Dendritic cell treated with granulocyte-macrophage colony-stimulating factor and Interleukin-4, amounts not matched to agents 40 ng/mL and 50 ng/mL, for 4 days (primary cell): ENCODE results near the gene MATN3.

Experiments
- H3K27ac Mint-ChIP-seq: one replicate; pipeline ENCODE4 v1.8.0; 2022; ENCODE audit warnings: mild to moderate bottlenecking, mixed read lengths
- H3K27me3 Mint-ChIP-seq: one replicate; pipeline ENCODE4 v1.8.0; 2022; ENCODE audit warnings: mild to moderate bottlenecking, mixed read lengths
- H3K36me3 Mint-ChIP-seq: one replicate; pipeline ENCODE4 v1.8.0; 2022; ENCODE audit warnings: low read depth, mixed read lengths
- H3K4me1 Mint-ChIP-seq: one replicate; pipeline ENCODE4 v1.8.0; 2022; ENCODE audit warnings: low read depth, mixed read lengths
- H3K4me3 Mint-ChIP-seq: one replicate; pipeline ENCODE4 v1.8.0; 2022; ENCODE audit warnings: mild to moderate bottlenecking, moderate library complexity, mixed read lengths
- H3K9me3 Mint-ChIP-seq: one replicate; pipeline ENCODE4 v1.8.0; 2022; ENCODE audit warnings: mixed read lengths
- intact Hi-C: fragments of 100-400 bp; cut with micrococcal nuclease; formaldehyde crosslinking; loops from one replicate; pipeline ENCODE4 v1.15.0; 2022

Gene MATN3, protein sequence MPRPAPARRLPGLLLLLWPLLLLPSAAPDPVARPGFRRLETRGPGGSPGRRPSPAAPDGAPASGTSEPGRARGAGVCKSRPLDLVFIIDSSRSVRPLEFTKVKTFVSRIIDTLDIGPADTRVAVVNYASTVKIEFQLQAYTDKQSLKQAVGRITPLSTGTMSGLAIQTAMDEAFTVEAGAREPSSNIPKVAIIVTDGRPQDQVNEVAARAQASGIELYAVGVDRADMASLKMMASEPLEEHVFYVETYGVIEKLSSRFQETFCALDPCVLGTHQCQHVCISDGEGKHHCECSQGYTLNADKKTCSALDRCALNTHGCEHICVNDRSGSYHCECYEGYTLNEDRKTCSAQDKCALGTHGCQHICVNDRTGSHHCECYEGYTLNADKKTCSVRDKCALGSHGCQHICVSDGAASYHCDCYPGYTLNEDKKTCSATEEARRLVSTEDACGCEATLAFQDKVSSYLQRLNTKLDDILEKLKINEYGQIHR

DNA sequence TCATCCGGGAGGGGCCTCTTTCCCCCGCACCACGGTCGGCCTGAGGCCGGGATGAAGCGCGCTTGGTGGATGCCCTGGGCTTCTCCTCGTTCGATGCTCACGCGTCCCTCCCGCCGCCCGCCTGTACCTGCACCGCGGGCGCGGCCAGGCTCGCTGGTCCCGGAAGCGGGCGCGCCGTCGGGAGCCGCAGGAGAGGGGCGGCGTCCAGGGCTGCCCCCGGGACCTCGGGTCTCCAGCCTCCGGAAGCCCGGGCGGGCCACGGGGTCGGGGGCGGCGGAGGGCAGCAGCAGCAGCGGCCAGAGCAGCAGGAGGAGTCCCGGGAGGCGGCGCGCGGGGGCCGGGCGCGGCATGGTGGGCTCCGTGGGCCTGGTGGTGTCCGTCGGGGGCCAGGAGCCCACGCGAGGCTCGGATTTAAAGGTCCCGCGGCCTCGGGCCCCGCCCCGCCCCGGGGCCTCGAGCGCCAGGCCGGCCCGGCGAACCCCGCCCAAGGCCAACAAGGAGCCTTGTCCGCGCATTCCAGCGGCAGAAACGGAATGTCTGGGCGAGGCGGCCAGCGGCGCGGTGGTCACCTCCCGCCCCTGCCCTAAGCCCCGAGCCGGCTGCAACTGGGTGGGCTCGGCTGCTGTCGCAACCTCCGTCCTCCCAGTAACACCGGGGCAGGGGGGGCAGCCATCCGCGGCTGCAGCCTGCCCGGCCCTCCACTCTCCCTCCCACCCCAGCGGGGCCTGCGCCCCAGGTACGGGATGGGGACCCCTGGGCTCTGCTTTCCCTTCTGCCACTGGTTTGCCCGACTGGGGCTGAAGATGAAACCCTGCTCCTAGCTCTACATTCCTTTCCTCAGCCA lies at the start of gene MATN3:
Gene MATN3 (minus strand): TSS at position 387 of the 844 bp plus-strand sequence. CDS start 37 bp downstream, at position 350.
- H3K27me3 Mint-ChIP-seq, result peaks cover 61% of the 10 kb centered on the region
- no peaks in the 10 kb centered on the region for H3K36me3 Mint-ChIP-seq
- no peaks in the 10 kb centered on the region for H3K9me3 Mint-ChIP-seq
- peak within 1 kb of the TSS; percentile 56 for H3K4me3 Mint-ChIP-seq
- no peak within 1 kb of the TSS for H3K27ac Mint-ChIP-seq
- intact Hi-C loops, result no loop called here
- H3K4me1 Mint-ChIP-seq, result peaks cover 9% of the 10 kb centered on the region

DNA sequence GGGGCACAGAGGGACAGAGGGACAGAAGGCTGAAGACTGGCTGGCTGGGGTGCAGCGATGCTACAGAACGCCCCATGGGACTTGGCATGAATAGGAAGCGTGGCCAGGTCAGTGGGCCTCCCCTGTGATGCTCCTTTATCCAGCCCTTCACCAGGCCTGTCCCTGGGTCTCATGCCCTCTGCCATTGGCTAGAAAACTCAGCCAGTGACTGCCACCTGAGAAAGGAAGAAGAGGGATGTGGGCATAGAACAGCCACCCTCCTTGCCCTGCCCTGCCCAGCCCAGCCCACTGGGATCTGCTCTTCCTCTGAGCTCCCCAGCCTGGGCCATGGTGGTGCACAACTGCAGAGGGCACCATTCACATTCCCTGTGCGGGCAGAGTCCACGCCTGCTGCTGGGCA lies 49.5 kb upstream of the MATN3 start:
- intact Hi-C loops, result no loop called here
- Mint-ChIP-seq H3K27me3 (peaks cover 17% of the 10 kb centered on the region), H3K27ac (no peak overlapping the region), H3K36me3 (no peaks in the 10 kb centered on the region), H3K9me3 (peaks cover 8% of the 10 kb centered on the region), H3K4me1 (peaks cover 16% of the 10 kb centered on the region), H3K4me3 (no peak overlapping the region)

DNA sequence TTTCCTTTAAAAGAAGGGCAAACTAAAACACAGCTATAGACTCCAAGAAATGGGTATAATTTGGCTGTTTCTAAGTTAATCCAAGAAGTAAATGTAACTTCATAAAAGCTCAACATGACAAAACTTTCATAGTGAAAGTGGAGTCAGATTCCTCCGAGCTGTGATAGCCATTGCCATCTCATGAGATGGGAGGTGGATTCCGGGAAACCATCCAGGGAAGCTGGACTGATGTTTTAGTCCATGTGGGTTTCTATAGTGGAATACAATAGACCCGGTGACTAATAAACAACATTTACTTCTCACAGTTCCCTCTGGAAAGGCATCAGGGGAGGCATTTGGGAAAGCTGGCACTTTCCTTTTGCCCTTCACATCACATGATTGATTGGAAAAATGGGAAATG lies 49.0 kb upstream of the MATN3 start:
- peaks cover 14% of the 10 kb centered on the region for H3K4me1 Mint-ChIP-seq
- H3K27me3 Mint-ChIP-seq, result peaks cover 22% of the 10 kb centered on the region
- intact Hi-C loops, result no loop called here
- H3K36me3 Mint-ChIP-seq, result no peaks in the 10 kb centered on the region
- peaks cover 8% of the 10 kb centered on the region for H3K9me3 Mint-ChIP-seq
- H3K27ac Mint-ChIP-seq, result no peak overlapping the region
- H3K4me3 Mint-ChIP-seq, result no peak overlapping the region

DNA sequence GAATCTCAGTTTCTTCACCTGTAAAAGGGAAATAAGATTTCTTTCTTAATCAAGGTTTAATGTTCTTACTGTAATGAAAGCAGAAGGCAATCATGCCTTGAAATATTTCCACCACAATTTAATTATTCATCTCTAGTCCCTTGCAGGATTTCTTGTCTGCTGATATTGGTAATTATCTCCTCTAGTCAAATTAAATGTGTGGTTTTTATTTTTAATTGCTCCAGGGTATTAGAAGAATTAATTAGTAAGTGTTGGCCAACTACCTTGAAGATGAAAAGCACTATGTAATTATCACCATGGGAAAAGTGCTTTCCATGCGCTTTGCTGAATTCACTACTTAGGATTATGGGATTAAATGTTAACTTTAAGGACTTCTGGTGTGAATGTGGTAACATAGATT lies 47.6 kb upstream of the MATN3 start:
- Mint-ChIP-seq H3K27ac (no peak overlapping the region), H3K27me3 (peaks cover 33% of the 10 kb centered on the region), H3K9me3 (peaks cover 8% of the 10 kb centered on the region), H3K36me3 (no peaks in the 10 kb centered on the region), H3K4me3 (no peak overlapping the region), H3K4me1 (peaks cover 7% of the 10 kb centered on the region)
- intact Hi-C loops, result no loop called here

DNA sequence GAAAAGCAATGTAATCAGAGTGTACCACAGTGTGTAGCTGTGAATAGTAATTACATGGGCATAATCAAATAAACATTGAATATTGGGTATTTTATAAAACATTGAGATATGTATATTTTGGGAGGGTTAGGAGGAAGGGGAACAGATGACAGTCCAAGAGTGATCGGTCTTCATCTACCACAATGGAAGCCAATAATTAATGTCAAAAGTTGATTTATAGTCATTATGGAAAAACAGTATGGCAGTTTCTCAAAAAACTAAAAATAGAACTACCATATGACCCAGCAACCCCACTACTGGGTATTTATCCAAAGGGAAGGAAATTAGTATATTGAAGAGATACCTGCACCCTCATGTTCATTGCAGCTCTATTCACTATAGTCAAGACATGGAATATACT lies 44.8 kb upstream of the MATN3 start:
- intact Hi-C loops, result loop anchor here (5.0 kb wide), 2 partner anchors 40 to 290 kb away; no protein-coding TSS in a partner anchor
- Mint-ChIP-seq H3K27ac (no peak overlapping the region), H3K4me3 (no peak overlapping the region), H3K27me3 (peaks cover 39% of the 10 kb centered on the region), H3K9me3 (no peaks in the 10 kb centered on the region), H3K36me3 (no peaks in the 10 kb centered on the region), H3K4me1 (no peaks in the 10 kb centered on the region)

DNA sequence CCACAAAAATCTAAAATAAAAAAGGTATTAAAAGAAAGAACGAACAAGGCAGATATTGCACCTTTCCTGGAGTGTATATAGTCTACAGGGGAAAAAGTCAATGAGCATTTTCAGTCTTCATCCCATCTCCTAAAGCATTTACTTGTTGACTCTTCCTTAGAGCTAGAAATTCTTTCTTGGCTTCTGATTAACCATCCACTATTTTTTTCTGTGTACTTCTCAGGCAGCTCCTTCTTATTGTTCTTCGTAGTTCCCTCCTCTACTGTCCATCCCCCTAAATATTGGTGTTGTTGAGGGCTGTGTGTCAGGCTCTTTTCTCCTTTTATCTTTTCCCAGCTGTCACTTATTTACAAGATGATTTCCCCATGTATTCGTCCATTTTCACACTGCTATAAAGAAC lies 42.5 kb upstream of the MATN3 start:
- H3K4me3 Mint-ChIP-seq, result no peak overlapping the region
- no peaks in the 10 kb centered on the region for H3K9me3 Mint-ChIP-seq
- intact Hi-C loops, result loop anchor here (5.0 kb wide), 2 partner anchors 42 to 292 kb away; no protein-coding TSS in a partner anchor
- H3K36me3 Mint-ChIP-seq, result no peaks in the 10 kb centered on the region
- peaks cover 1% of the 10 kb centered on the region for H3K4me1 Mint-ChIP-seq
- H3K27me3 Mint-ChIP-seq, result peaks cover 37% of the 10 kb centered on the region
- no peak overlapping the region for H3K27ac Mint-ChIP-seq

DNA sequence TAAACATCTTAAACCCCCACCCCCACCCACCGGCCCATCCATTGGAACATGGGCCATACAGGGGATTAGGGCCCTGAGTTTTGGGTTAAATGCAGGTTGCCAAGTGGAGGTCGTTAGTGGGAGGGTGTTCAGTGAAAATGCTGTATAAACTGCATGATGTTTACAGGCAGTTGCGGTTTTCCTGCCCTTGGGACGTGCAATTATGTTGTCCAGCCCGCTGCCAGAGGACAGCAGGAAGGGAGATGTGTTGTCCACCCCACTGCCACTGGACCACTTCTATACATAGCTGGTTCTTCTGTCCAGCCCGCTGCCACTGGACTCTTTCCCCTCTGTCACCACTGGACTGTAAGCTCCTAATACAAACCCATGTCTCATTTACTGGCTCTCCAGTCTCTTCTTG lies 41.7 kb upstream of the MATN3 start:
- no peaks in the 10 kb centered on the region for H3K9me3 Mint-ChIP-seq
- no peak overlapping the region for H3K4me3 Mint-ChIP-seq
- H3K4me1 Mint-ChIP-seq, result peaks cover 9% of the 10 kb centered on the region
- intact Hi-C loops, result no loop called here
- H3K27ac Mint-ChIP-seq, result no peak overlapping the region
- peaks cover 35% of the 10 kb centered on the region for H3K27me3 Mint-ChIP-seq
- no peaks in the 10 kb centered on the region for H3K36me3 Mint-ChIP-seq

DNA sequence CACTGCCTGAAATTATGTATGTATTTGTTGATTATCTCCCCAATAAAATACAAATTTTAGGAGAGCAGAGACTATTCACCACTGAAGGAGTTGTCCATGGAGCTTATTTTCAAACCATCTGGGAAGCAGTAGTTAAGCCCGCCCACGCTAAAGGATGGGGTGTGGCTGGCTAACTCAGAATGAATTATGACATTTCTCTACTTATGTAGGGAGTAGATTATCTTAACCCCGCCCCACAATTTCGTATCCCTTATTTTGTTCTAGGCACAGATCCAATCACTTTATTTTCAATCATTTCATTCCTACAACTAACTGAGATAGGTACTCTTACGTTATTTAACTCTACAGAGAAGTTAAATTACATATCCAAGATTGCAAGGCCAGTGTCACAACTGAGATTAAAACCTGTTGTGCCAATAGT lies 40.4 kb upstream of the MATN3 start:
- Mint-ChIP-seq H3K27ac (no peak overlapping the region), H3K4me3 (no peak overlapping the region), H3K4me1 (peaks cover 19% of the 10 kb centered on the region), H3K36me3 (no peaks in the 10 kb centered on the region), H3K27me3 (peaks cover 31% of the 10 kb centered on the region), H3K9me3 (no peaks in the 10 kb centered on the region)
- intact Hi-C loops, result loop anchor here (2.0 kb wide), 1 partner anchor 150 kb away; no protein-coding TSS in a partner anchor

DNA sequence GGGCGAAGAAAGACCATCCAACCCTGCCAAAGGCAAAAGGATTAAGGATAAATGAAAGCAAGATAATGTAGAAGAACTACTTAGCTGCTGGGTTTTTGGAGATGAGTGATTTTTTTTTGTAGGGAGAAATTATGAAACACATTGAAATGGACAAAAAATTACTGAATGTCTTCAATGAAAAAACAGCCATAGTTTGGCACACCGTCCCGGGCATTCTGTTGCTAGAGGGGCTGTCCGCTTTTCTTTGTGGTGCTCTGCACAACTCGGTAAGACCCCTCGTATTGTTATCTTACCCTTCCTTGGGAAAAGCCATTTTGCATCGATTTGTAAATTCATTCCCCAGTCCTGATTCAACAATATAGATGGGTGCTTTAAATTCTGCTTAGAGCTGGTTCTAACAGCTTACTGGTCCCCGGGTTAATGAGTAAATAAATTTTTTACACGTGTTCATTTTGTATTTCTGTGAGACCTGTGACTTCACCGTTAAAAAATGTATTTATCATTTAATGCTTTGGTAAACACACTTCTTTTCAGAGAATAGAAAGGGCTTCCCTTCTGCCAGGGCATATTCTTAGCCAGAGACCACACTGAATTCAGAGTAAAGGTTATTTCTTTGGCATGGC lies 39.9 kb upstream of the MATN3 start:
- peaks cover 23% of the 10 kb centered on the region for H3K4me1 Mint-ChIP-seq
- no peak overlapping the region for H3K27ac Mint-ChIP-seq
- intact Hi-C loops, result loop anchor here (2.0 kb wide), 1 partner anchor 150 kb away; no protein-coding TSS in a partner anchor
- H3K36me3 Mint-ChIP-seq, result no peaks in the 10 kb centered on the region
- H3K9me3 Mint-ChIP-seq, result no peaks in the 10 kb centered on the region
- peaks cover 26% of the 10 kb centered on the region for H3K27me3 Mint-ChIP-seq
- H3K4me3 Mint-ChIP-seq, result no peak overlapping the region

DNA sequence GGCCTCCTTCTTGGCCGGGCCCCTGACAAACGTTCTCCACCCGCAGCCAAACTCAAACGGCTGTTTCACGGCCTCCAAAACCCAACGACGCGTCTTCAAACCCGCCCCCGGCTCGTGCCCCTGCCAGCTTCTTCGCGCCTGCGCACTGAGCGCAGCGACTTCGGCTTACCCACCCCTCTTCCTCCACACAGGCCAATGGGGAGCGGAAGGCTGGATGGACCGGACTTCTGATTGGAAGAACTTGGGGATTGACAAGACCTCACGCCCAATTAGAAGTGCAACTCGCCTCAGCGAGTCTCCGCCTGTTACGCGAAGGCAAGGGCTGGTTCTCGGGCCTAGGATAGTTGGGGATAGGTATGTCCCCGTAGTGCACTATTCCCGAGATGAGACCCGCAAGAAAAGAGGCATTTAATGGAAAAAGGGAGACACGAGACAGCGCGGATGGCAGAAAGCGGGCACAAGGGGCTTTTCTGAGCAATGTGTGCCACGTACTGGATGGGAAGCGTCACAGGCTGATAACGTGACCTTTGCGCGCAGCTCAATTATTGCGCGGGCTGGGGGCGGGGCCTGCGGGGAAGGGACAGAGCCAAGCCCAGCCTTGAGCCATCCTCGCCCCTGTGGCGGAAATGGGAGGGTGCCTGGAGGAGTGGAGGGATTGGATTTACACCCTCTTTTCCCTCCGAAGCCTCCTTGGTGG lies 39.2 kb upstream of the MATN3 start, which contains the start of gene LAPTM4A:
Gene LAPTM4A (minus strand): TSS at position 97 of the 697 bp plus-strand sequence. CDS start 108 bp downstream, outside the sequence.
- H3K9me3 Mint-ChIP-seq, result no peaks in the 10 kb centered on the region
- H3K36me3 Mint-ChIP-seq, result peaks cover 3% of the 10 kb centered on the region
- peaks cover 26% of the 10 kb centered on the region for H3K4me1 Mint-ChIP-seq
- no peak within 1 kb of the TSS for H3K4me3 Mint-ChIP-seq
- H3K27ac Mint-ChIP-seq, result no peak within 1 kb of the TSS
- intact Hi-C loops, result loop anchor here (2.0 kb wide), 2 partner anchors 61 to 149 kb away; partner anchors contain the start of gene WDR35
- peaks cover 19% of the 10 kb centered on the region for H3K27me3 Mint-ChIP-seq

DNA sequence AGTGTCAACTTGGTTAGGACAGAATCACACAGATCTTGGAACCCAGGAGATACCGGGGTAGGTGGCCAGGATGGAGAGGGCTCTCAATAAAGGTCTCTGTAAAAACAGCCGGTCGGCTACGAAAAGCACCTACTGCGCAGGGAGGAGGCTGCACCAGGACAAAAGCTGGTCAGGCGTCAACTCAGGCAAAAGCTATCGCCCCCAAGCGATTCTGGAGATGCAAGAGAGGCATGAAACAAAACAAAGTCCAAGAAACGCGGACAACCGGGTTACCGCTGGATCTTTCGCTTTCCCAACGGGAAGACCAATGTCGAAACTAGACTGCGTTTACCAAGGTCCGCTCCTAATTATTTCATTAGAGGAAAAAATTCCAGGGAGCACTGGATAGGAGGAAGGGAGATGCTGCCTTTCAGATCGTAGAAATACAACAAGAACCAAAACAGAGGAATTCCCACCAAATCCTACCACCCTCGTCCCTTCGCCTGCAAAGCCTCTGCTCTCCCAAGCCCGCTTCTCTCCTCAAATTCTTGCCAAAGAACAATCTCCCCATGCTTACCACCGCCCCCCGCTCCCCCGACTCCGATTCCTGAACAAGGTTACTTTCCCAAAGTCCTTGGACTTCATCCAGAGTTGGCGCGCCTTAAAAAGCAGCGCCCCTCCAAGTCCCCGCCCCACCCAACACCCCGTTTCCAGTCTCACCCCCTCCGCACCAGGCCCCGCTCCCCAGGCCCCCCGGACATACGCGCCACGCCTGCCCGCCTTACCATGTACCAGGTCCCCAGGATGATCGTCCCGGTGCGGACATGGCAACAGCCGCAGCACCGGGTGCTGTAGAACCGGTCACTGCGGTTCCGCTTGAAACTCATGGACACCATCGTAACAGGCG lies 38.4 kb upstream of the MATN3 start:
- no peak overlapping the region for H3K27ac Mint-ChIP-seq
- peaks cover 33% of the 10 kb centered on the region for H3K4me1 Mint-ChIP-seq
- H3K9me3 Mint-ChIP-seq, result no peaks in the 10 kb centered on the region

DNA sequence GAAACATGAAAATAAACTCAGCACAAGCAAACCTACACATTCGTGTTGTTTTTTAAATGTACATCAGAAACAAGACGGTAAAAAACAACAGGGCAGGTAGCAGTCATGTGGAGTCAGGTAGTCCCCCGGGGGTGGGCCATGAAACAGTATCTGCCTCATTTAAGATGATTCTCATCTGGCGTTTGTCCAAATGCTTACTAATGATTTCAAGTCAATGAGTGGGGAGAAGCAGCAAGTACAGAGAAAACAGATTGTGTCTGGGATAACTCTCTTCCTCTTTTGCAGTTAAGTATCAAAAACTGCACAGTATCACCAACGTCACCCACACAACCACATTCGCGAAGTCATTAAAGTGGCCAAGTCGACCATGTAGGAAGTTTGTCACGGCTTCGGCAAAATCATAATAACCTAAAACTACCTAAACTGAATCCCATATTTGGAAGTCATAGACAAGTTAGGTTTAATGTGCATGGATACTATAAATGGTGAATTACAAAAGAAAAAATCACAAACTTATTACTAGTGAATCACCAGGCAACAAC lies 37.7 kb upstream of the MATN3 start:
- H3K27me3 Mint-ChIP-seq, result peaks cover 7% of the 10 kb centered on the region
- no peak overlapping the region for H3K27ac Mint-ChIP-seq
- H3K36me3 Mint-ChIP-seq, result peaks cover 14% of the 10 kb centered on the region
- no peak overlapping the region for H3K4me3 Mint-ChIP-seq
- H3K4me1 Mint-ChIP-seq, result peaks cover 38% of the 10 kb centered on the region
- H3K9me3 Mint-ChIP-seq, result no peaks in the 10 kb centered on the region
- intact Hi-C loops, result loop anchor here (2.0 kb wide), 1 partner anchor 59 kb away; the partner anchor contains the start of gene WDR35

More for the DNA sequence above, 38.4 kb upstream of the MATN3 start:
- Mint-ChIP-seq H3K36me3 (peaks cover 8% of the 10 kb centered on the region), H3K27me3 (peaks cover 14% of the 10 kb centered on the region), H3K4me3 (no peak overlapping the region)
- intact Hi-C loops, result loop anchor here (2.0 kb wide), 1 partner anchor 60 kb away; the partner anchor contains the start of gene WDR35
